Upper lobe of left lung (tissue), 6 donors: ENCODE data around the gene PDK2. TPM values are rescaled to one million over a fixed set of nuclear protein-coding genes. Genes with fewer than 3 reads are reported as not detected.

Experiments used
- ATAC-seq, 2 donors: fragments of 200-7000 bp; cut with Tn5 transposase; one replicate each; pipeline ENCODE4 v1.9.1; 2022; ENCODE audit warnings: mild to moderate bottlenecking in 2 of 2, moderate library complexity in 2 of 2; ENCODE audit not compliant: low FRiP score in 2 of 2
- DNase-seq, 2 donors: peaks; one replicate each; pipeline ENCODE4 v3.0.0-alpha.2; 2019 to 2020
- H3K27ac ChIP-seq, 4 donors: fragments of 200-600 bp; sonication (generic); one replicate each; pipeline ENCODE4 v1.5.1; 2016 to 2019
- H3K27me3 ChIP-seq, 4 donors: fragments of 200-600 bp; sonication (generic); one replicate each; pipeline ENCODE4 v1.5.1; 2017 to 2019
- H3K36me3 ChIP-seq, 4 donors: fragments of 200-600 bp; sonication (generic); one replicate each; pipeline ENCODE4 v1.5.1; 2016 to 2019
- H3K4me1 ChIP-seq, 4 donors: fragments of 200-600 bp; sonication (generic); one replicate each; pipeline ENCODE4 v1.5.1; 2018 to 2019
- H3K4me3 ChIP-seq, 4 donors: fragments of 200-600 bp; sonication (generic); one replicate each; pipeline ENCODE4 v1.5.1; 2017 to 2019; ENCODE audit warnings: mild to moderate bottlenecking in 2 of 4, moderate library complexity in 1 of 4
- H3K9me3 ChIP-seq, 4 donors: fragments of 200-600 bp; sonication (generic); one replicate each; pipeline ENCODE4 v1.5.1; 2018 to 2019
- CTCF ChIP-seq, 6 experiments: fragments of 450-650 bp in 4 of 6; fragments of 200-600 bp in 2 of 6; sonication (generic) in 2 of 6; IDR thresholded peaks; one replicate each; pipeline ENCODE4 v1.5.1; 2016 to 2019; ENCODE audit warnings: antibody characterized with exemption in 6 of 6
- EP300 ChIP-seq, 4 donors: sonication (generic); formaldehyde crosslinking; IDR thresholded peaks; one replicate each; pipeline ENCODE4 v1.5.1; 2017; ENCODE audit warnings: antibody characterized with exemption in 4 of 4, control low read depth in 2 of 4
- POLR2A ChIP-seq, 4 donors: fragments of 450-650 bp; IDR thresholded peaks; one replicate each; pipeline ENCODE4 v1.5.1; 2016 to 2017; ENCODE audit warnings: antibody characterized with exemption in 4 of 4, mild to moderate bottlenecking in 2 of 4
- POLR2AphosphoS5 ChIP-seq, 2 donors: sonication (generic); formaldehyde crosslinking; IDR thresholded peaks; one replicate each; pipeline ENCODE4 v1.5.1; 2017; ENCODE audit warnings: antibody characterized with exemption in 2 of 2
- WGBS, 2 donors: methylation state at CpG; one replicate each; pipeline ENCODE4 v1.1.5; 2017 to 2018; 5-methylcytosine and 5-hydroxymethylcytosine counted together
- total RNA-seq, 6 donors: library from RNA; depleted of rRNA in 4 of 6; stranded (reverse); fragments of >200 nt in 4 of 6; gene quantifications; one replicate each; pipeline versions ENCODE4 v1.1.0 to v1.2.1, GENCODE V29; 2016 to 2021
- donor health status: DM: no; HTN: no; CAD: no; lungs with moderate emphysema.
- donor health status: DM: no; HTN: yes; CAD: no; lungs with severe emphysema.

PDK2 gene
- total RNA-seq, 6 donors from 2014 or later = 15.7 to 80.7 (median 34.9) TPM

GRCh38 chr17:50133028-50133768 lies 38.0 kb downstream of the PDK2 start:
- TF ChIP-seq EP300 (IDR thresholded peaks at IDR 0.05) = no peak
- no peak for TF ChIP-seq POLR2A (IDR thresholded peaks at IDR 0.05)
- TF ChIP-seq POLR2AphosphoS5 (IDR thresholded peaks at IDR 0.05) = no peak
- no peak for TF ChIP-seq CTCF (IDR thresholded peaks at IDR 0.05)
- ATAC-seq (peak; percentile 1 to 28), DNase-seq (peak in 1 of 2 donors; percentile 46)
- peaks cover 0 to 17% (median 11%) of the 10 kb centered on the region in 4 donors for H3K27me3 ChIP-seq
- H3K4me1 ChIP-seq = peaks cover 20 to 46% (median 35%) of the 10 kb centered on the region in 4 donors
- no peaks in the 10 kb centered on the region for H3K9me3 ChIP-seq
- 59 to 74% methylated on average over 5 to 7 of the region's 7 CpGs for WGBS, 2 donors
- peak overlapping the region in 1 of 4 donors; percentile 49 for H3K27ac ChIP-seq
- peaks cover 2 to 43% (median 39%) of the 10 kb centered on the region in 4 donors for H3K36me3 ChIP-seq
- H3K4me3 ChIP-seq = no peak overlapping the region

DNA sequence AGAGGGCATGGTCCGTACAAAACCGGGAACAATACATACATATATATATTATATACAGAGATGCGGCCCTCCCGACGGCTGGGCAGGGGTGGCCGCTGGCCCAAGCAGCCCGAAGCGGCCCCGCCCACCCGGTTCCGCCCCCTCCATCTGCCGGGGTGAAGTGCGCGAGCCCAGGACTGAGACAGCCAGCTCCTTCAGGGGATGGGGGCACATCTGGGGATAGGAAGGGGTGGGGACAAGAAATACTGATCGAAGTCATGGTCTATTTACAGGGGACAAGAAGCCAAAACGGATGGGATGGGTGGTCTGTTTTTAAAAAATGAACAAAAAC lies 38.6 kb downstream of the PDK2 start:
- no peak for TF ChIP-seq POLR2A (IDR thresholded peaks at IDR 0.05)
- TF ChIP-seq EP300 (IDR thresholded peaks at IDR 0.05) = no peak
- TF ChIP-seq POLR2AphosphoS5 (IDR thresholded peaks at IDR 0.05) = no peak
- no peak for TF ChIP-seq CTCF (IDR thresholded peaks at IDR 0.05)
- Histone ChIP-seq H3K27ac (peak overlapping the region in 1 of 4 donors; percentile 49), H3K4me1 (peaks cover 15 to 41% (median 31%) of the 10 kb centered on the region in 4 donors), H3K36me3 (peaks cover 3 to 48% (median 45%) of the 10 kb centered on the region in 4 donors), H3K9me3 (no peaks in the 10 kb centered on the region), H3K27me3 (peaks cover 0 to 17% (median 10%) of the 10 kb centered on the region in 4 donors), H3K4me3 (no peak overlapping the region)
- 46 to 55% methylated on average over 12 to 16 of the region's 16 CpGs for WGBS, 2 donors
- ATAC-seq (no peak), DNase-seq (no peak)

GRCh38 chr17:50134206-50135110 lies 39.3 kb downstream of the PDK2 start:
- H3K36me3 ChIP-seq = peaks cover 8 to 55% (median 52%) of the 10 kb centered on the region in 4 donors
- WGBS, 2 donors = 80 to 89% methylated on average over 11 to 15 of the region's 16 CpGs

More at GRCh38 chr17:50134206-50135110, 39.3 kb downstream of the PDK2 start:
- peak overlapping the region in 1 of 4 donors; percentile 49 for H3K27ac ChIP-seq
- no peak for DNase-seq
- peaks cover 0 to 13% (median 5%) of the 10 kb centered on the region in 4 donors for H3K27me3 ChIP-seq
- peaks cover 9 to 37% (median 26%) of the 10 kb centered on the region in 4 donors for H3K4me1 ChIP-seq
- no peak overlapping the region for H3K4me3 ChIP-seq
- no peak for ATAC-seq
- no peak for TF ChIP-seq POLR2AphosphoS5 (IDR thresholded peaks at IDR 0.05)
- no peak for TF ChIP-seq CTCF (IDR thresholded peaks at IDR 0.05)
- no peak for TF ChIP-seq POLR2A (IDR thresholded peaks at IDR 0.05)
- no peak for TF ChIP-seq EP300 (IDR thresholded peaks at IDR 0.05)
- no peaks in the 10 kb centered on the region for H3K9me3 ChIP-seq
